HG02610 (cell line): ENCODE data around the gene ATP10B.

ENCODE experiments used
- ATAC-seq: cut with Tn5 transposase; IDR thresholded peaks from one replicate; pipeline ENCODE4 v1.9.1; 2021; ENCODE audit warnings: mild to moderate bottlenecking, moderate library complexity; ENCODE audit not compliant: unreplicated experiment

ATP10B gene

DNA sequence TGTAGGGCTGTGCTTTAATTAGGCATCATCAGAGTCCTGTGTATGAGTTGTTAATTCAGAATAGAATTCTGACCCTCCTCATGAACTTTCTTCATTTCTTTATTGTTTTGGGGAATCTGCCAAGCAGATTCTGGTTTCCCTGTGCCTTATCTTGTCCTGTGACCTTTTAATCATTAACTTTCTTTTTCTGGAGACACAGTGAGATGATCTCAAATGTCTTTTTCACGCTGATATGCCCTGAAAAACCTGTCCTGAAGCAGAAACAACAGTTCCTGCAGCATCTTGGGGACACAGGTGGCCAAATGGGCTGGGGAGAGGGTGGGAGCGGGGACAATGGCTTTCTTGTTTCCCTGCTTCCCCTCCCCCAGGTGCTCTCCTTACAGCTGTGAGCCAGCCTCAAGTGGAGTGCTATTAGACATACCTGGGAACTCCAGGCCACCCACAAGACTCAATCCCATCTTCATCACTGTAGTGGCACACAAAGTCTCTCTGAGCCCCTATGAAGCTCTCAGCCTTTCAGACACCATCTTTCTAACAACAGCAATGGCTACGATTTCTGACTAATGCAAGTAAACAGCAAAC is 213.8 kb downstream of the ATP10B start:
- no peak for ATAC-seq

DNA sequence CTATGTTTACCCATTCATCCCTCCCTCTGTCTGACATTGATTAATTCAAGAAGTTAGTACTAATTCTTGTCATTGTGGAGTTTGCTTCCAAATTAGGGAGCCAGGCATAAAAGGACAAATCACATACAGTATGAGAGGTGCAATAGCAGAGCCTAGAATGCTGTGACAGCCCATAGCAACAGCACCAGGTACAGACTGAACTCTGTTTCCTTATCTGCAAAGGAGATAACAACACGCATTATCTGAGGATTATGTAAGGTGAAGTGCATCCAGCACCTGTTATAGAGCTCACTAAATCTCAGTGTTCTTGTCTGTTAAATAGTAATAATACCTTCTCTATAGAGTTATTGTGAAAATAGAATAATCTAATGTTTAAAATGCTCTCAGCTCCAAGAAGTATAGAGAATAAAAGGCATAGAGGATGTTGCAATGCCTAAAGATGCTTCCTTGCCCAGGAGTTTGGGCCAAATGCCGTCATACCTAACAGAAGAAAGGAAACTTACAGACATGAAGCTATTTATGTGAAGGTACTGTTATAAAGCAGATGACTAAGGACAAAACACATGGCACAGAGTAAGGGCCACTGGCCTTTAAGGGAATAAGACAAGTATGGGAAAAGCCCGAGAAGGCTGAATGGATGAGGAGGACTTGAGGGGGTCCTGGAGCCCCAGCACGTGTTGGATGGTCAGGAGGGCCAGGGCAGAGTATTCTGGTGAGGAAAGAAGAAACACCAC is 214.5 kb downstream of the ATP10B start:
- no peak for ATAC-seq

DNA sequence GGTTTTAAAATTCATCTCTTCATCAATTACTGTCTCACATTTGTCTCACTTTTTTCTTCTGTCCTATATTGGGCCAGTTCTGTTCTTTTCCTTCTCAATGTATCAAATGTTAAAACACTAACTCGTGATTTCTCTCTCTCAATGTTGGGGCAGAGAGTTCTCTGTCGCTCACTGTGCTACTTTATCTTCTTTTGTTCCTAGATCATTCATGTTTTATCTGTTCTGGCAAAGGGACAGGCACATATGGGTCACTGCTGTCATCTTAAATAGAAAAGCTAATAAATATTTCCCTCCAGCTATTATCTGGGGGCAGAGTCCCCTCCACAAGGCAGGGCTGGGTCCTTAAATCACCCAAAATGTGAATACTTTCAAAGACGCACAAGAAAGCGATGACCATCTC is 216.3 kb downstream of the ATP10B start:
- ATAC-seq, result no peak

DNA sequence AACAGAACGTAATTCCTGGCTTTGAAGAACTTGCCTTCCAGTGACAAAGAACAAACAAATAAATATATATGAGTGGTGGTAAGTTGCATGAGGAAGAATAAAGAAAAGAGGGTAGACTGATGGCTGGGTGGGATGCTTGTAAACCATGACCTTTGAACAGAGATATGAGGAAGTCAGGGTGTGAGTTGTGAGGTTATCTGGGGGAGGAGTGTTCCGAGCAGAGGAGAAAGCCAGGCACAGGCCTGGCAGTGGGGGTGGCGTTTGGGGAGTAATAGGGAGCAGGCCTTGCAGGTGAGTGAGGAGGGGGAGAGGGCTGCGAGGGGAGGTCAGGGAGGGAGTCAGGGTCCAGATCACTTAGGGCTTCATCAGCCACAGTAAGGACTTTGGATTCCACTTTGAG is 217.0 kb downstream of the ATP10B start:
- ATAC-seq, result no peak

DNA sequence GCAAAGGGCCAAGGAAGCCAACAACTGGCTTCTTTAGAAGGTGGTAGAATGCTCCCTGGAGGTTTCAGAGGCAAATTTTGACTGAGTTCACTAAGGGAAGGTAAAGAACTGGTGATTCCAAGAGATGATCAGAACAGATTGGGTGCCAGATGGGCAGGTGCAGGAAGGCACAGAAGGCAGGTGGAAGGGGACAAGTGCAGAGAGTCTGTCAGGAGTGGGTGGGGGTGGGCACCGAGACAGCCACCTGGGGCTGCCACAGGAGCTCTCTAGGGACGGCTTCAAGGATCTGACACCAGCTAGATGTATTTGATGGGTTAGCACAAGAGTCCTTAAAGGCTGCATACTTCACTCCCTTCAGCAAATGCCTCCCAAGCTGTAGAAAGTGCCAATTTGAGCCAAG is 223.0 kb downstream of the ATP10B start:
- no peak for ATAC-seq

DNA sequence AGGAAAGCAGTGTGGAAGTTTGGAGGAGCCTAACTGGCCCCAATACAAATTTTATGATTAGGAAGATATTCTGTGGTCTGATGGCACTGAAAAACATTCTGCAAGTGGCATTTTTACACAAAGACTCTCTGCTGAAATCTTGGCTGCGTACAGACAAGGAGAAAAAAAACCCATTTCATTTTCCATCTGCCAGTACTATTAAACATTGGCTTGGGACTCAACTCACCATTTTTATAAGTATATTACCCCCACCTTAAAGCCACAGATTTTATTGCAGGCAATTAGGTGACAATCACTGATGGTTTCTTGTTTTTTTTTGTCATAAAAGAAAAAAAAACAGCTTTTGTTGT is 223.4 kb downstream of the ATP10B start:
- no peak for ATAC-seq

DNA sequence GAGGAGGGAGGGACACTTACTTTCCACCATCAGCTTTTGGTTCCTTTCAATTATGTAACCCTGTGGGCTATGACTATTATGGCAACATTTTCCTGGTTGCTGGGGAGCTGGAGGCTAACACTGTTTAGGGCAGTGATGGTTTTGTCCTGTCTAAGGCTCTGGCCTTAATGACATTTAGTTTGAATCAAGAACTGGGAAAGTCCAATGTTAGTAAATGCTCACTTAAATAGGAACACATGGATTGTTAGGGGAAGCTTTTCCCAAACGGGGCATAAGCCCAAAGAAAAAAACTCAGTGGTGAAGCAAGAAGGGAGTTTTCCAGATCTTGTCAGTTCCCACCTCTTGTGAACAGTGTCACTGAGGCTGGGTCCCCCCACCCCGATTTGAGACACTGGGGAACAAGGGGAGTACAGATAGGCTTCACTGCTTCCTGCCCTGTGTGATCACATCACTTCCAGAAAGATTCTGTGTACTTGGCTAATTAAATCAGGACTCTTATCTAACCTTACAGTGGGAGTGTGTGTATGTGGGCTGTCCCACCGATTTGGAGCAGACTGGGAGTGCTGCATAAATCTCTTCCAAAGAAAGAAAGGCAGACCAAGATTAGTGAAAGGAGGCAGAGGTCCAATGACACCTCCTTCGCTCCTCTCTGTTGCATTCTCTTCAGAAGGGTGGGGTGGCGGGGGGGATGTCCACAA is 223.9 kb downstream of the ATP10B start:
- ATAC-seq, result no peak

DNA sequence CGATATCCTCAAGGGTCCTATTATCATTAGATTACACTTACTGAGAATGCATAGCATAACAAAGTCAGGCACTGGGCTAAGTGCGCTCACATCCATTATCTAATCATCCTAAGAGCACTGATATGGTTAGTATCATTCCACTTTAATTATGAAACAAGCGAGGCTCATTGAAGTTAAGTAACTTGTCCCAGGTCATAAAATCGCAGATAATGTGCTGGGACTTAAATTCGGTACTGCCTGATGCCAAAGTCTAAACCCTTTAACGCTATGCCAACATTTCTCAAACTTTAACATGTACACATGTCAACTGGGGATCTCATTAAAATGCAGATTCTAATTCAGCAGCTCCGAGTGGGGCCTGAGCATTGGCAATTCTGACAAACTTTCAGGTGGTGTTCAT is 225.7 kb downstream of the ATP10B start:
- ATAC-seq, result no peak

DNA sequence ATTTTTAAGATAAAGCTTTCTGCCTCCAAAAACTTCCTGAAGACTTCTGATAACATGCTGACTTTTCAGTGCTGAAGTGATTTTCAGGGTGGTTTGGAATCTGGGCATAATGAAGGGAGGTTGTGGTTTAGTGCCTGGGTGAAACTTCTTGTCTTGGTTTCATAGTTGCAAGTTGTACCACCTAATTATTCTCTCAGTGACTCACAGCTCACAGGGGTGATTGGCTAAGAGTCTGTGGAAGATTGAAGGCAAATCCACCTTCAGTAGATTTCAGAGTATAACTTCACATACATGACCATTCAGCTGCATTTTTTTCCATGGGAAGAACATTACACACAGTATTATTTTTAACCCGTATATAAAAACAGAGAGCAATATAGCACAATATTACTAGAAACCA is 230.5 kb downstream of the ATP10B start:
- no peak for ATAC-seq

DNA sequence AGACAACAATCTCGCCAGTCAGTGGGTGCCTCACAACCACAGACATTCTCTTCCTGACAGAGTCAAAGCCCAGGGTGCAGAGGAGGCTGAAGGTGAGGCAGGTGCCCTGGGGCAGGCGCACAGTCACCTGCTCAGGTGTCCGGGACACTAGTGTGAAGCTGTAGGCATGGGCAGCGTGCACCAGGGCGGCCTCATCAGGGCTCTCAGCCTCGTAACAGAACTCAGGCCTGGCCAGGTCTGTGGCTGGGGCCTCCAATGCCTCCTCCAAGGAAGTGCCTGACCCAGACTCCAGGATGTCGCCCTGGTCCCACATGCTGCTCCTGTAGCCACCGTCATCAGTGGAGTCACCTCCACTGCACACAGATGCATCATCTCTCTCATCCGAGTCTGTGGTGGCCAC is 231.6 kb downstream of the ATP10B start:
- ATAC-seq, result no peak

DNA sequence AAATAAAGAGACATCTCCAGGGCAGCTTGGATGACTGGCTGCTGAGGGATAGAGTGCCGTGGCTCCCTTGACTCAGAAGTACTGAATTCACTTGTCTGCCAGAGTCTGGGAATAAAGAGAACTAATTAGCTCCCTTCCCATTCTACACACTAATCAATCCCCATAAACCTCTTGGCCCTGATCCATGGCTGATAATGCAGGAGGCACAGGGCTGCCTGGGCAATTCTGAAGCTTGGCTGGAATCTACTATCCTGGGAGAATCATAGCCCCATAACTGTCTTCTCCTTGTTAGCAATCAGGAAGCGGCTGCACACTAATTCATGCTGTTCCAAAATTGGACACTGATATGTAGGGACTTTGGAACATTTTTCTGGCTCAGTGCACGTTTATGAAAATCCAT is 232.6 kb downstream of the ATP10B start:
- no peak for ATAC-seq

DNA sequence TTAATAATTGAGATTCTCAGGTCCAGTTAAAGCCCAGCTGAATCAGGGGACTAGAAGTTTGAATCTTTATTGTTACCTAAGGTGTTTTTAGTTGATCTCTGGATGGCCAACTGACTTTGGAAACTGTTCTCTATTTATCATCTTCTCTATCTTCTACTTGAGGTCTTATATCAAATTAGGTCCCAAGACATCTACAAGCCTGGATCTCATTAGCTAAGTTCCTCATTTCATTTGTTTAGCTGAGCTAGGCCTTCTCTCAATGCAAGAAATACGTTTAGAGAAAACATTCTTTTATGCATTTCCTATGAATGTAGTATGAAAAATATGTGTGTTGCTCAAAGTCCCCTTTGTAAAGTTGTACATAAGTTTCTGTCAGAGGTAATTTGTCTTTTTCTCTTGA is 233.7 kb downstream of the ATP10B start:
- no peak for ATAC-seq

DNA sequence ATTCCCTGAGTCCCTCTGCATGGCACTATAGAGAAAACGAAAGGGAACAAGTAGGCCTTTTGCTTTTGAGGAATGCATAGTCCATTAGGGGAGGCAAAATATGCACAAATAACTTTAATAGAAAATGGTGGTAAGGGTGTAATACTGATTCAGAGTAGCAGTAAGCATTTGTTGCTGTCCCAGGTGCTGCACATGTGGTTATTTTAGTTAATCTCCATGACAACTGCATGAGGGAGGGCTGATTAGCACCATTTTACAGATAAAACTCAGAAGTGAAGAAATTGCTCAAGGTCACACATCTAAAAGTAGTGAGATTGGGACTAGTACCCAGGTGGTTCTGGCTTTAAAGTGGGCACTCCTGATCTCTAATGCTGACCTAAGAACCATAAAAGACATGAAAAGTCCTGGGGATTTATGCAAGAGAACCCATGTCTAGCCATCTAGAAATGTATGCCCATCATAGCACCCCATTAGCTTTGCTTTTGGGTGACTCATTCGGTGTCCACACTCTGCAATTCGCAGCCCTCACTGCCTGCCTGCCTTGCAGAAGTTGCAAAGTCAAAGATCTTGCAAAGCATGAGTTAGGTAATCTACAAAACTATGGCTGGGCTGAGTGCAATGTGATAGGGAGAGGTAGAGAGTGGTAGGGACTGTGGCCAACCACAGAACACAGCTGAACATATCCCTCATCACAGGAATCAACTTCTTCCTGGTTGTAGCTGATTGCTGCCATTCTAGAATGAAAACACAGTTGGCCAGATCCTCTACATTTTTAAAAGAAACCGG is 235.1 kb downstream of the ATP10B start:
- ATAC-seq, result no peak

DNA sequence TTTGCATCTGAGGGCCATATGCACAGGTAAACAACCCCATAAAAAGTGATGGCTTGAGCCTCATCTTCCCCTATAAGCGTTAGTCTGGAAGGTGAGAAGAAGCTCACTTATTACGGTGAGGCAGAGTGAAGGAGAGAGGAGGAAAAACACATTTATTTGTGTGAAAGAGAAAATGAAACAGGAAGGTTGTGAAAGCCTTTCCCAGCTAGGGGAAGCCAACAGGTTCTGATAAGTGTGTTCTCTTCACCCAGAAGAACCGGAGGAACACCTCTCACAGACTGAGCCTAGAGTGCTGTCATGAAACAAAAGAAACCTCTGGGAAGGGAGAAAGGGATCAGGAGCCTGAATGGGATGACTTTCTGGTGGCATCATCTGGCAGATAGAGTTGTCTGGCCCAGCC is 237.9 kb downstream of the ATP10B start:
- ATAC-seq, result no peak

DNA sequence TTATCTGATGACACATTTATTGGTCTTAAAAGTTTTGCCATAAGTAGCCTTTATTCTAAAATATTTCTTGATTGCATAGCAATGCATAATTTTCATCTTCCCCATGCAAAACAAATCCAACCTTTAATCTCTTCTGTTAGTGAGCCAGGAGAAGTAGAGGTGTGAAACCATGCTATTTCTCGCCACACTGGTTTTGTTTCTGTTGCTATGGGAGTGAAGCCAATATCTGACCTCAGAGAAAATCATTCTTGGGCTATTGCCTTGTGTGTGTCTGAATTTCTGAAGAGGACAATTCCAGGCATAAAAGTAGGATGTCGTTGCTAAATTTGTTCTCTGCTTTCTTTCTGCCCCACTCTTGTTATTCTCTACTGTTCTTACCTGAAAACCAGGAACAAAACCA is 246.7 kb downstream of the ATP10B start:
- ATAC-seq, result no peak

DNA sequence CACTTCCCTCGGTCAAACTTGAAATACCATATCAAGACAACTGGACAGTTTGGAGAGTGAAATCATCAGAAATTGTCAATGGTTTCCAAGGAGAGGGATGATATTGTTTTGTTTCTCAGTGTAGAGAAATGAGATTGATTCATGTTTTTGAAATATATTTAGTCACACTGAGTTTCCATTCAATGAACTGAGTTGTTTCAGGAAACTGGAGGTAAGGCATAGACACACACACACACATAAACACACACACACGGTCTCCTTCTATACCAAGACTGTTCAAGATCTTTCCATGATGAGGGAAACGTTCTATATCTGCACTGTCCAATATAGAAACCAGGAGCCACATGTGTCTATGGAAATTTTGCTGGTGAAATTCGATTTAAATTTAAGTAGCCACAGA is 247.5 kb downstream of the ATP10B start:
- ATAC-seq, result no peak

DNA sequence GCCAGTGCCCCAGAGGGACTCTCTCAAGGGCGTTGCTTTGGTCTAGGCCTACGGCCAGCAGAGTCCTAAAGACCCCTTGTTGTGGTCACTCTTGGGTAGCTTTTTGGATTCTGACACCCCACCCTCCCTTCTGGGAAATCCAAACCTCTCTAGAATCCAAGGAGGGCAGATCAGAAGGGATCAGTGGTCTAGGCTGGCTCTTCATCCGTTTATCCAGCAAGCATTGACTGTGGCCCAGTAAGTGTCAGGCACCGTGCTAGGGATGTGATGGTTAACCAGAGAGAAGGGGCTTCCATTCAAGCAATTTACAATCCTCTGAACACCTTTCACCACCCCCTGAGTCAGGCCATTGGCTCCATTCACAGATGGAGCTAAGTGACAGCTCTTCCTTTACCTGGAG is 249.3 kb downstream of the ATP10B start:
- ATAC-seq, result no peak

DNA sequence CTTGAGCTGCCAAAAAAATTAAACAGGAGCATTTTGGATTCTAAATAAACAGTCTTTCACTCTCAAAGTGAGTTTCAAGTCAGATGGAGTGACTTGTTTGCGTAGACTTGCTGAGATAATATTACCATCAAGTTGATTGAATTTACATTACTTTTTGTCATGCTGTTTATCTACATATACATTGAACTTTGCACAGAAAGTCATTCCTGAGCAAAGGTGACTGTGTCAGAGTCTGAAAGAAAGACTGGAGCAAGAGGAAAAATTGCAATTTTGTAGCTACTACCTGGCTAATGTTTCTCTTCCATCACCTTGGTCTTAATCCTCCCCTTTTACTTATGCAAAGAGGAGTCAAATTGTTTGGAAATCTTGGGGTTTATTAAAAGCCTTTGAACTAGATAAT is 251.0 kb downstream of the ATP10B start:
- no peak for ATAC-seq

DNA sequence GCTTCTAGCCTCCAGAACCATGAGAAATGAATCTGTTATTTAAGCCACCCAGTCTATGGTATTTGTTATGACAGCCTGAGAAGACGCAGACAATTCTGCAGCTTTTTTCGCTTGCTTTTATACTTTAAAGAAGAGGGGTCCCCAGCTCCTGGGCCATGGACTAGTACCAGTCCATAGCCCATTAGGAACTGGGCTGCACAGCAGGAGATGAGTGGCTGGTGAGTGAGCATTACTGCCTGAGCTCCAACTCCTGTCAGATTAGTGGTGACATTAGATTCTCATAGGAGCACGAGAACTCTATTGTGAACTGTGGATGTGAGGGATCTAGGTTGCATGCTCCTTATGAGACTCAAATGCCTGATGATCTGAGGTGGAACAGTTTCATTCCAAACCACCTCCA is 278.7 kb downstream of the ATP10B start:
- no peak for ATAC-seq

DNA sequence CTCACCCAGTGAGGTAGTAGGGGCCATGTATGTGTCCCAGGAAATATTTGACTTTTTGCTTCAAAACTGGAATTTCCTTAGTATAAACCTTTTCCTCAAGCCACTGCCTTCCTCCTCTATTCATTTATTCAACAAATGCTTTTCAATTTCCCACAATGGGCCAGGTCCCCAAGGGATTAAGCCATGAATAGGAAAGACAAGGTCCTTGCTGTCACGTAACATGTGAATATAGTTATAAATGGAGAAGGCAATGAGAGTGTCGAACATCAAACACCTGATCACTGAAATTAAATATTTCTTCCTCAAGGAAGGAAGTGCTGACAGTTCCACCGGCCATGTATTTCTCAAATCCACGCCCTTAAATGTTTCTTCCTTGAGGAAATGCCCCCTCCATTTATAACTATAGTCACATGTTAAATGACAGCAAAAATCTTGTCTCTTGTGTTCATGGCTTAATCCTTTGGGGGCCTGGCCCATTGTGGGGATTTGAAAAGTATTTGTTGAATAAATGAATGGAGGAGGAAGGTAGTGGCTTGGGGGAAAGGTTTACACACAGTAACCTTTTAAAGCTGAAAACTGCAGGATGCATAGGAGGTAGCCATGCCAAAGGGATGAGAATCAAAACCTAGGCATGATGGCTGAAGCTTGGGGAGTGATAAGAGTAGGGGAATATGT is 284.8 kb downstream of the ATP10B start:
- ATAC-seq, result no peak

DNA sequence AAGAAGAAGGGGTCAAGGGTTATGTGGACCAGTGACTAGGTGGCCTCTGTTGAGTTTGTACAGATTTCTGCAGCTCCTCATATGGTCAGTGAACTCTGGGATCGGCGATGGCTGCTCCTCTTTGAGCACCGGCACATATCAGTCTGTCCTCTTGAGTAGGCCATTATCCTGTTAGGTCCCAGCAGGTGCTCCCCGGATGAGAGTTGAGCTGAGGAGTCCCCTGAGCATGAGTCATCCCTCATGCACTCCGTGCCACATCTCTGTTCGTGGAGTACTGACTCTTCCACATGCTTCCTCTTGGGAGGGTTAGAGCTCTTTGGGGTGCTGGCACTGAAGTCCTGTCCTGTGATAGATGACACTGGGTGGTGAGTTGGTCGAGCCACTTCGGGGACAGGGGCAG is 286.6 kb downstream of the ATP10B start:
- ATAC-seq, result no peak
